Measurements from ENCODE around the gene KIRREL3. TPM values are rescaled to one million over a fixed set of nuclear protein-coding genes. Genes with fewer than 3 reads are reported as not detected.

KIRREL3 gene
- total and polyA plus RNA-seq, 9 of the 15 experiments (the other 6 are each of a cell fraction or from before 2014, with no cell fraction given), result 0.04 to 0.10 TPM; not detected in 7

DNA sequence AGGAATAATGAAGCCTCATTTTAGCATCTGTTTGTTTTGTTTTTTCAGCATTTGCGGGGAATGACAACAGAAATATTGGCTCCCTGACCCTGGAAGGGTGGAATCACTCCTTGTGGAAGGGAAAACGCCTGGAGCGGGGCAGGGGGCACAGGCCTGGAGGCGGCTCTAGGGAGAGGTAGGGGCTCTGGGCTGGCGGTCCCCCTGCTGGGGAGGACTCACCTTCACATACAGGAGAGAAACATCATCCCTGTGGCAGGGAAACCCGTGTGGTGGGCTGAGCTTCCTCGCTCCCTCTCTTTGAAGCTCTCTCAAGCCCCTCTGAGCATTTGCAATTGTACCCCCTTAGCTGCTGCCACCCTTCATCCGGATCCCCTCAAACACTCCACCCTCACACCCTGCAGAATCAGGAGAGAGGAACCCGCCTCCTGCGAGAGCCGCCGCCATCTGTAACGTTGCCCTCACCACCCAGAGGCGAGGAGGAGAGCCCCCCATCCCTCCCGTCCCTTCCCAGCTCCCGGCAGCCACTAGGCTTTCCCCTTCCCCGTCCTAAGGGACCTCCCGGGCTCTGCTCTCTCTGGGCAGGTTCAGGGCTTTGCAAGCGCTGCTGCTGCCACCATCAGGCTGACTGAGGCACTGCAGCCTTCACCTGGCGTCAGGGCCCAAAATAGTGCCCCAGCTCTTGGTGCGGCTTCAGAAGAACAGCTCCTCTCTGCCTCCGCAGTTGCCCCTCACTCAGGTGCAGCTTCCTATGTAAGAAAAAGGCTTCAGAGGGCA lies 10.4 kb downstream of the KIRREL3 start (continued):
- TF ChIP-seq, protein P1, sequence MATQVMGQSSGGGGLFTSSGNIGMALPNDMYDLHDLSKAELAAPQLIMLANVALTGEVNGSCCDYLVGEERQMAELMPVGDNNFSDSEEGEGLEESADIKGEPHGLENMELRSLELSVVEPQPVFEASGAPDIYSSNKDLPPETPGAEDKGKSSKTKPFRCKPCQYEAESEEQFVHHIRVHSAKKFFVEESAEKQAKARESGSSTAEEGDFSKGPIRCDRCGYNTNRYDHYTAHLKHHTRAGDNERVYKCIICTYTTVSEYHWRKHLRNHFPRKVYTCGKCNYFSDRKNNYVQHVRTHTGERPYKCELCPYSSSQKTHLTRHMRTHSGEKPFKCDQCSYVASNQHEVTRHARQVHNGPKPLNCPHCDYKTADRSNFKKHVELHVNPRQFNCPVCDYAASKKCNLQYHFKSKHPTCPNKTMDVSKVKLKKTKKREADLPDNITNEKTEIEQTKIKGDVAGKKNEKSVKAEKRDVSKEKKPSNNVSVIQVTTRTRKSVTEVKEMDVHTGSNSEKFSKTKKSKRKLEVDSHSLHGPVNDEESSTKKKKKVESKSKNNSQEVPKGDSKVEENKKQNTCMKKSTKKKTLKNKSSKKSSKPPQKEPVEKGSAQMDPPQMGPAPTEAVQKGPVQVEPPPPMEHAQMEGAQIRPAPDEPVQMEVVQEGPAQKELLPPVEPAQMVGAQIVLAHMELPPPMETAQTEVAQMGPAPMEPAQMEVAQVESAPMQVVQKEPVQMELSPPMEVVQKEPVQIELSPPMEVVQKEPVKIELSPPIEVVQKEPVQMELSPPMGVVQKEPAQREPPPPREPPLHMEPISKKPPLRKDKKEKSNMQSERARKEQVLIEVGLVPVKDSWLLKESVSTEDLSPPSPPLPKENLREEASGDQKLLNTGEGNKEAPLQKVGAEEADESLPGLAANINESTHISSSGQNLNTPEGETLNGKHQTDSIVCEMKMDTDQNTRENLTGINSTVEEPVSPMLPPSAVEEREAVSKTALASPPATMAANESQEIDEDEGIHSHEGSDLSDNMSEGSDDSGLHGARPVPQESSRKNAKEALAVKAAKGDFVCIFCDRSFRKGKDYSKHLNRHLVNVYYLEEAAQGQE (IDR thresholded peaks at IDR 0.05; ENCODE audit: borderline replicate concordance), result peak; percentile 62; the same call in 1 of the 2 replicates
- TF ChIP-seq, protein P1 (CRISPR knock-in tag; IDR thresholded peaks at IDR 0.05; ENCODE audit: low read depth), result no peak

Data from K562 (cell line).